Heart left ventricle (tissue), 16 donors: ENCODE measurements around the gene SVEP1. TPM values are rescaled to one million over a fixed set of nuclear protein-coding genes. Genes with fewer than 3 reads are reported as not detected.

Experiments
- ATAC-seq, 4 donors: fragments of 200-7000 bp; cut with Tn5 transposase; one replicate each; pipeline ENCODE4 v1.9.1; 2020 to 2022; ENCODE audit warnings: moderate library complexity in 4 of 4, mild to moderate bottlenecking in 3 of 4, moderate number of reproducible peaks in 1 of 4
- DNase-seq, 5 donors: peaks; one replicate each; pipeline ENCODE4 v3.0.0-alpha.2; 2020
- H3K27ac ChIP-seq, 12 donors: fragments of 200-600 bp; sonication (generic) in 4 of 12; one replicate each; pipeline versions ENCODE4 v1.5.0 to v1.8.0; 2016 to 2022; ENCODE audit warnings: mild to moderate bottlenecking in 2 of 12
- H3K27me3 ChIP-seq, 9 donors: fragments of 200-600 bp; sonication (generic) in 2 of 9; one replicate each; pipeline versions ENCODE4 v1.5.1 to v1.8.0; 2016 to 2022; ENCODE audit warnings: mild to moderate bottlenecking in 3 of 9
- H3K36me3 ChIP-seq, 9 donors: fragments of 200-600 bp; sonication (generic) in 2 of 9; one replicate each; pipeline versions ENCODE4 v1.5.0 to v1.8.0; 2018 to 2022; ENCODE audit warnings: mild to moderate bottlenecking in 2 of 9
- H3K4me1 ChIP-seq, 12 donors: fragments of 200-600 bp; sonication (generic) in 4 of 12; one replicate each; pipeline versions ENCODE4 v1.5.0 to v1.8.0; 2016 to 2022; ENCODE audit warnings: mild to moderate bottlenecking in 3 of 12
- H3K4me3 ChIP-seq, 12 donors: fragments of 200-600 bp; sonication (generic) in 4 of 12; one replicate each; pipeline versions ENCODE4 v1.5.0 to v1.8.0; 2017 to 2022; ENCODE audit warnings: mild to moderate bottlenecking in 9 of 12, moderate library complexity in 4 of 12
- H3K9me3 ChIP-seq, 12 donors: fragments of 200-600 bp; sonication (generic) in 4 of 12; one replicate each; pipeline versions ENCODE4 v1.5.0 to v1.8.0; 2016 to 2022; ENCODE audit warnings: mild to moderate bottlenecking in 1 of 12
- POLR2A ChIP-seq, 2 donors: fragments of 450-650 bp; IDR thresholded peaks; one replicate each; pipeline ENCODE4 v1.6.1; 2017; ENCODE audit warnings: antibody characterized with exemption in 2 of 2, mild to moderate bottlenecking in 2 of 2, moderate library complexity in 2 of 2
- WGBS, 4 donors: extraction: QIAGEN DNeasy Blood & Tissue Kit in 2 of 4; methylation state at CpG; one replicate each; pipeline versions ENCODE4 v1.1.5 to v1.1.7; 2013 to 2018; 5-methylcytosine and 5-hydroxymethylcytosine counted together
- intact Hi-C, 10 donors: fragments of 100-400 bp; cut with DNase I; formaldehyde crosslinking; loops; one replicate each; pipeline versions ENCODE4 v1.11.1 to v1.14.2; 2022
- polyA plus RNA-seq, 2 donors: library from polyadenylated mRNA; stranded (reverse); fragments of 200-250 nt; gene quantifications; one replicate each; pipeline ENCODE4 v1.2.3, GENCODE V29; 2013
- total RNA-seq, 9 donors: library from RNA; depleted of rRNA in 2 of 9; stranded (reverse); fragments of >200 nt in 2 of 9; fragmentation: NEBNext Ultra II Directional in 3 of 9; extraction: Animal tissue kit (Norgen Biotek cat#: 25700) in 3 of 9; gene quantifications; one replicate each; pipeline versions ENCODE4 v1.1.0 to v1.2.4, GENCODE V29; 2016 to 2023
- TF ChIP-seq, protein P1 (sequence below), 12 donors: fragments of 200-600 bp; sonication (generic) in 4 of 12; IDR thresholded peaks; one replicate each; pipeline versions ENCODE4 v1.5.0 to v1.8.0; 2018 to 2022; ENCODE audit warnings: antibody characterized with exemption in 12 of 12, mild to moderate bottlenecking in 5 of 12
- donor health status: ischemic (EF 13 %, LVEDD 7.1; RV severe dilation, severe dysfunction).
- donor health status: healthy with polysubstance abuse.
- donor health status: DM: no; HTN: yes; CAD: no.
- donor health status: DM: no; HTN: no; CAD: no.
- donor health status: ischemic (EF 25% LVEDD 6.9; RV normal size, moderate dysfunction).
- donor health status: ischemic (EF 25% LVEDD 5.7; RV mildly dilated, moderate dysfunction).
- donor health status: healthy.
- donor health status: DM: yes; HTN: yes; CAD: no.
- donor health status: ischemic (EF 35%, LVEDD 5.7; RV mildly dilated, moderate dysfunction).
- donor health status: nonischemic (EF 11% LVEDD 7.7; RV severe dilation, severe dysfunction).
- donor health status: DM: yes; HTN: yes; CAD: no.
- donor health status: PGD.
- donor health status: ischemic (EF 29% LVEDD 5.4; RV normal size, mild dysfunction).
- donor health status: nonischemic (EF 23%, LVEDD 6.1; RV moderate dilation, normal function).

The SVEP1 gene
- total and polyA plus RNA-seq, 11 donors: 0.50 to 34.4 (median 7.5) TPM

- WGBS, 4 donors: 86 to 89% (median 86%) methylated on average over 6 of the region's 6 CpGs
Observed at GRCh38 chr9:110344821-110345220, 234.7 kb downstream of the SVEP1 start.

DNA sequence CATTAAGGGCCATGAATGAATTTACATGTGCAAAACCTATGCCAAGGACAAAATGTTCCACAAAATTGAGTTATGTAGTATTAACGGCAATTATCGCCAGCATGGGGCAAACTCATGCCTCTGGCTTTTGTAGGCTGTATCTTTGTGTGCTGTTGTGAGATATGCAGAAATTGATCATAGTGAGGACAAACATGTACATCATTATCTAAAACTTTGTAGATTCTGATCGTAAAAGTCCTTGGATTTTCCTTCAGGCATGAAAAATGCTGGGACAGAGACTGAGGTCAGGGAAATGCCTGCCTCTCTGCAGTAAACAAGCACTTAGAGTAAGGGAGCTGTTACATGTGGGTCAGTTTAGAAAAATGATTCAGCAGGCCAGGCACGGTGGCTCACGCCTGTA lies 236.0 kb downstream of the SVEP1 start:
- DNase-seq (no peak), ATAC-seq (no peak)
- intact Hi-C loops: no loop called here
- Histone ChIP-seq H3K27ac (no peak overlapping the region), H3K36me3 (no peaks in the 10 kb centered on the region), H3K27me3 (no peaks in the 10 kb centered on the region), H3K4me1 (no peaks in the 10 kb centered on the region), H3K9me3 (no peaks in the 10 kb centered on the region), H3K4me3 (no peak overlapping the region)
- 86 to 91% (median 87%) methylated on average over 5 of the region's 5 CpGs for WGBS, 4 donors
- no peak for TF ChIP-seq POLR2A (IDR thresholded peaks at IDR 0.05)
- TF ChIP-seq, protein P1, sequence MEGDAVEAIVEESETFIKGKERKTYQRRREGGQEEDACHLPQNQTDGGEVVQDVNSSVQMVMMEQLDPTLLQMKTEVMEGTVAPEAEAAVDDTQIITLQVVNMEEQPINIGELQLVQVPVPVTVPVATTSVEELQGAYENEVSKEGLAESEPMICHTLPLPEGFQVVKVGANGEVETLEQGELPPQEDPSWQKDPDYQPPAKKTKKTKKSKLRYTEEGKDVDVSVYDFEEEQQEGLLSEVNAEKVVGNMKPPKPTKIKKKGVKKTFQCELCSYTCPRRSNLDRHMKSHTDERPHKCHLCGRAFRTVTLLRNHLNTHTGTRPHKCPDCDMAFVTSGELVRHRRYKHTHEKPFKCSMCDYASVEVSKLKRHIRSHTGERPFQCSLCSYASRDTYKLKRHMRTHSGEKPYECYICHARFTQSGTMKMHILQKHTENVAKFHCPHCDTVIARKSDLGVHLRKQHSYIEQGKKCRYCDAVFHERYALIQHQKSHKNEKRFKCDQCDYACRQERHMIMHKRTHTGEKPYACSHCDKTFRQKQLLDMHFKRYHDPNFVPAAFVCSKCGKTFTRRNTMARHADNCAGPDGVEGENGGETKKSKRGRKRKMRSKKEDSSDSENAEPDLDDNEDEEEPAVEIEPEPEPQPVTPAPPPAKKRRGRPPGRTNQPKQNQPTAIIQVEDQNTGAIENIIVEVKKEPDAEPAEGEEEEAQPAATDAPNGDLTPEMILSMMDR (IDR thresholded peaks at IDR 0.05): no peak

More at GRCh38 chr9:110344821-110345220, 234.7 kb downstream of the SVEP1 start:
- Histone ChIP-seq H3K27ac (no peak overlapping the region), H3K36me3 (no peaks in the 10 kb centered on the region), H3K4me3 (no peak overlapping the region), H3K4me1 (no peaks in the 10 kb centered on the region), H3K9me3 (no peaks in the 10 kb centered on the region), H3K27me3 (no peaks in the 10 kb centered on the region)
- TF ChIP-seq, protein P1 (IDR thresholded peaks at IDR 0.05): no peak
- no peak for TF ChIP-seq POLR2A (IDR thresholded peaks at IDR 0.05)
- intact Hi-C loops: loop anchor here in 1 of 10 donors (5.0 kb wide), 1 partner anchor 37 kb away; no protein-coding TSS in a partner anchor
- ATAC-seq (no peak), DNase-seq (no peak)

DNA sequence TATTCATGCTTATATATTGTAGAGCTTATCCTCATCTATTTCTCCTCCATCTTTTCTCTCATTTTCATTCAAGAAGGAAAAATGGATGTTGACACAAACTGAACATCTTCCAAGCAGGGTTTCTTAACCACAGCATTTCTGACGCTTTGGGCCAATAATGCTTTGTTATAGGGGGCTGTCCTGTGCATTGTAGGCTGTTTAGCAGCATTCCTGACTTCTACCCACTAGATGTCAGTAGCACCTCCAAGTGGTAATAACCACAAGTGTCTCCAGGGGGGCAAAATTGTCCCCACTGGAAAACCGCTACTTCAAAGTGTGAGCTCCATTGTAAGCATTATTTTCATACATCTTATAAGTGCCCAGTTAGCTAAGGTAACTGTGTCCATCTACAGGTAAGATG lies 239.2 kb downstream of the SVEP1 start:
- DNase-seq: no peak
- no peaks in the 10 kb centered on the region for H3K9me3 ChIP-seq
- no peak overlapping the region for H3K27ac ChIP-seq
- H3K36me3 ChIP-seq: no peaks in the 10 kb centered on the region
- ATAC-seq: no peak
- WGBS, 4 donors: 44 to 68% (median 60%) methylated on average over 2 of the region's 2 CpGs
- TF ChIP-seq, protein P1 (IDR thresholded peaks at IDR 0.05): no peak
- TF ChIP-seq POLR2A (IDR thresholded peaks at IDR 0.05): no peak
- no peaks in the 10 kb centered on the region for H3K4me1 ChIP-seq
- no peak overlapping the region for H3K4me3 ChIP-seq
- intact Hi-C loops: no loop called here
- H3K27me3 ChIP-seq: no peaks in the 10 kb centered on the region

DNA sequence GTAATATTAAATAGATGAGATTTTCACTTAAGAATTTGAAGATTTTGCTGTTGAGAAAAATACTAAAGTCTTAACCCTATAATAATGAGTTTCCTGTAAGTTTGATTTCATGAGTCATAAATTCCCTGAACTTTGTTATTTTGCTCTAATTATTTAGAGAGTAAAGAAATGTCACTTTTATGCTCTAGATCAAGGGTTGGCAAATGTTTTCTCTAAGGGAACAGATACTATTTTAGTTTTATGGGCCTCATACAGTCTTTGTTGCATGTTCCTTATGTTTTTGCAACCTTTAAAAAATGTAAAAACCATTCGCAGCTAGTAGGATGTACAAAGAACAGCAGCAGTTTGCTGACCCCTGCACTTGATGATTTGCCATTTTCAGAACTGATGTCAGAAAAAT lies 241.4 kb downstream of the SVEP1 start:
- Histone ChIP-seq H3K9me3 (no peaks in the 10 kb centered on the region), H3K27me3 (no peaks in the 10 kb centered on the region), H3K27ac (no peak overlapping the region), H3K4me1 (no peaks in the 10 kb centered on the region), H3K36me3 (no peaks in the 10 kb centered on the region), H3K4me3 (no peak overlapping the region)
- DNase-seq (no peak), ATAC-seq (no peak)
- TF ChIP-seq POLR2A (IDR thresholded peaks at IDR 0.05): no peak
- TF ChIP-seq, protein P1 (IDR thresholded peaks at IDR 0.05): no peak
- intact Hi-C loops: no loop called here
- WGBS, 4 donors: 70 to 78% (median 75%) methylated on average over 1 of the region's 1 CpG
